Chondrocyte (in vitro differentiated cells): ENCODE measurements around the gene MLYCD. TPM values are rescaled to one million over a fixed set of nuclear protein-coding genes. Genes with fewer than 3 reads are reported as not detected.
"Not testable (repeated sequence)": the region's sequence is repeated elsewhere in the genome, so short reads cannot be mapped to it uniquely, and the experiment has no call there.

ENCODE experiments used
- DNase-seq: peaks from one replicate; pipeline ENCODE4 v3.0.0; 2021; ENCODE audit warnings: mixed read lengths, low spot score
- H3K27ac Mint-ChIP-seq: one replicate; pipeline ENCODE4 v1.8.0; 2021; ENCODE audit warnings: mild to moderate bottlenecking, moderate library complexity, mixed read lengths; ENCODE audit not compliant: unreplicated experiment
- H3K27me3 Mint-ChIP-seq: 2 replicates; pipeline ENCODE4 v1.8.0; 2021; ENCODE audit warnings: low read depth, mixed read lengths
- H3K36me3 Mint-ChIP-seq: 2 replicates; pipeline ENCODE4 v1.8.0; 2021; ENCODE audit warnings: low read depth, mixed read lengths
- H3K4me1 Mint-ChIP-seq: 2 replicates; pipeline ENCODE4 v1.8.0; 2021; ENCODE audit warnings: low read depth, mild to moderate bottlenecking, mixed read lengths
- H3K4me3 Mint-ChIP-seq: one replicate; pipeline ENCODE4 v1.8.0; 2021; ENCODE audit warnings: mild to moderate bottlenecking, moderate library complexity, mixed read lengths; ENCODE audit not compliant: unreplicated experiment
- H3K9me3 Mint-ChIP-seq: 2 replicates; pipeline ENCODE4 v1.8.0; 2021; ENCODE audit warnings: low read depth, mixed read lengths
- total RNA-seq: library from RNA; stranded (reverse); gene quantifications from 3 replicates; pipeline ENCODE4 v1.2.1, GENCODE V29; 2021
- TF ChIP-seq, protein P1 (sequence below): fragments of 200-600 bp; sonication (generic); IDR thresholded peaks from 2 replicates; pipeline ENCODE4 v1.5.0; 2021; ENCODE audit warnings: antibody characterized with exemption, mild to moderate bottlenecking, moderate library complexity

Gene MLYCD
- total RNA-seq, 1 donor from 2014 or later = 3.1 TPM

DNA sequence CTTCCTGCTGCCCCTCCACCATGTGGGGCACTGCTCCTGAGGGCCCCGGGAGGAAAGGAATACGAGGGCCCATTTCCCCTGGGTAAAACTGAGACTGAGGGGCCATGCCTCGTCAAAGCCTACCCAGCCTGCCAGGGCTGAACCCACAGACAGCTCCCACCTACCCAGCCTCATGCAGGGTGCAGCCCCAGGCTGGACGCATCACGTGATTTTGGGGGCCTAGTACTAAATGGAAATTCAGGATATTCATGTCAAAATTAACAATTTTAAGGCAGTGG lies 50.7 kb downstream of the MLYCD start:
- TF ChIP-seq, protein P1, sequence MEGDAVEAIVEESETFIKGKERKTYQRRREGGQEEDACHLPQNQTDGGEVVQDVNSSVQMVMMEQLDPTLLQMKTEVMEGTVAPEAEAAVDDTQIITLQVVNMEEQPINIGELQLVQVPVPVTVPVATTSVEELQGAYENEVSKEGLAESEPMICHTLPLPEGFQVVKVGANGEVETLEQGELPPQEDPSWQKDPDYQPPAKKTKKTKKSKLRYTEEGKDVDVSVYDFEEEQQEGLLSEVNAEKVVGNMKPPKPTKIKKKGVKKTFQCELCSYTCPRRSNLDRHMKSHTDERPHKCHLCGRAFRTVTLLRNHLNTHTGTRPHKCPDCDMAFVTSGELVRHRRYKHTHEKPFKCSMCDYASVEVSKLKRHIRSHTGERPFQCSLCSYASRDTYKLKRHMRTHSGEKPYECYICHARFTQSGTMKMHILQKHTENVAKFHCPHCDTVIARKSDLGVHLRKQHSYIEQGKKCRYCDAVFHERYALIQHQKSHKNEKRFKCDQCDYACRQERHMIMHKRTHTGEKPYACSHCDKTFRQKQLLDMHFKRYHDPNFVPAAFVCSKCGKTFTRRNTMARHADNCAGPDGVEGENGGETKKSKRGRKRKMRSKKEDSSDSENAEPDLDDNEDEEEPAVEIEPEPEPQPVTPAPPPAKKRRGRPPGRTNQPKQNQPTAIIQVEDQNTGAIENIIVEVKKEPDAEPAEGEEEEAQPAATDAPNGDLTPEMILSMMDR = no peak
- no peaks in the 10 kb centered on the region for H3K9me3 Mint-ChIP-seq
- H3K36me3 Mint-ChIP-seq = no peaks in the 10 kb centered on the region
- H3K27me3 Mint-ChIP-seq = no peaks in the 10 kb centered on the region
- H3K4me3 Mint-ChIP-seq = no peak overlapping the region
- H3K27ac Mint-ChIP-seq = no peak overlapping the region
- H3K4me1 Mint-ChIP-seq = peaks cover 22% of the 10 kb centered on the region
- DNase-seq = no peak

DNA sequence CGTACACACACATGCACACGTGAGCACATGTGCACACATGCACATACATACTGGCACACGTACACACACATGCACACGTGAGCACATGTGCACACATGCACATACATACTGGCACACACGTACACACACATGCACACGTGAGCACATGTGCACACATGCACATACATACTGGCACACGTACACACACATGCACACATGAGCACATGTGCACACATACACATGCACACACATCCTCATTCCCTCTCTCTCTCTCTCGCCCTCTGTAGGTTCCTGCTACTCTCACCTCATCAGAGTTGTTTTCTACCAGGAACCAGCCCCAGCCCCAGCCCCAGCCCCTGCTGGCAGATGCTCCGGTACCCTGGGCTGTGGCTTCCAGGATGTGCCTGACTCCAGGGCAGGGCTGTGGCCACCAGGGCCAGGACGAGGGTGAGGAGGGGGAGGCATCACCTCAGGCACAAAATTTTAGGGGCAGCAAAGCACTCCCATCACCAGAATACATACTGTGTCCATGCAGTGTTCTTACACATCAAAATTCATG lies 52.0 kb downstream of the MLYCD start:
- Mint-ChIP-seq H3K4me1 (peaks cover 24% of the 10 kb centered on the region), H3K27ac (peak overlapping the region; percentile 49)
- H3K36me3 Mint-ChIP-seq, DNase-seq, H3K9me3 Mint-ChIP-seq, H3K4me3 Mint-ChIP-seq, H3K27me3 Mint-ChIP-seq: not testable (repeated sequence)

DNA sequence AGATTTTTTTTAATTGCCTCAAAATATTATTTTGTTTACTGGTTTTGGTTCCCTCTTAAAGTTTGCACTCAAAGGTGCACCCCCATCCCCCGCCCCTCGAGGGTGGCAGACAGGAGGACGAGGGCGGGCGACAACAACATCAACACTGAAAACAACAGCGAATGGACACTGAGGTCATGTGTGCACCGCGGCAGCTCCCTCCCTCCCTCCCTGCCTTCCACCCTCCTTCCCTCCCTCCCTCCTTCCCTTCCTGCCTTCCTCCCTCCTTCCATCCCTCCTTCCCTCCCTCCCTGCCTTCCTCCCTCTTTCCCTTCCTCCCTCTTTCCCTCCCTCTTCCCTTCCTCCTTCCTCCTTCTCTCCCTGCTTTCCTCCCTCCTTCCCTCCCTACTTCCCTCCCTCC lies 52.6 kb downstream of the MLYCD start:
- H3K27ac Mint-ChIP-seq = peak overlapping the region; percentile 49
- no peaks in the 10 kb centered on the region for H3K27me3 Mint-ChIP-seq
- DNase-seq = no peak
- H3K36me3 Mint-ChIP-seq = no peaks in the 10 kb centered on the region
- H3K4me3 Mint-ChIP-seq = no peak overlapping the region
- TF ChIP-seq, protein P1 = no peak
- no peaks in the 10 kb centered on the region for H3K9me3 Mint-ChIP-seq
- peaks cover 23% of the 10 kb centered on the region for H3K4me1 Mint-ChIP-seq

DNA sequence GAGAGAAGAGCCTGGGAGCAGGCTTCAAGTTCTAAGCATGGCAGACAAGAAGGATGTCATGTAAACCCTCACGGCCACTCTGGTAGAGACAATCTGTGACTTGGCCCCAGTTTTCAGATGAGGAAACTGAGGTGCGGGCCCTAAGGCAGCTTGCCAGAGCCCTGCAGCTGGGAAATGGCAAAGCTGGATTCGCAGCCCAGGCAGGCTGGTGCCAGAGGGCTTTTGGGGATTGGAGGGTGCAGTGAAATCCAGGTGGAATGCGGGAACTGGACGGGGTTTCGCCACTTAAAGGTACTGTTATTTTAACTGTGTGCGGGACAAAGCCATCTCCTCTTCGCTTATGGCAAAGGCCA lies 53.6 kb downstream of the MLYCD start:
- H3K27ac Mint-ChIP-seq = peak overlapping the region; percentile 82

DNA sequence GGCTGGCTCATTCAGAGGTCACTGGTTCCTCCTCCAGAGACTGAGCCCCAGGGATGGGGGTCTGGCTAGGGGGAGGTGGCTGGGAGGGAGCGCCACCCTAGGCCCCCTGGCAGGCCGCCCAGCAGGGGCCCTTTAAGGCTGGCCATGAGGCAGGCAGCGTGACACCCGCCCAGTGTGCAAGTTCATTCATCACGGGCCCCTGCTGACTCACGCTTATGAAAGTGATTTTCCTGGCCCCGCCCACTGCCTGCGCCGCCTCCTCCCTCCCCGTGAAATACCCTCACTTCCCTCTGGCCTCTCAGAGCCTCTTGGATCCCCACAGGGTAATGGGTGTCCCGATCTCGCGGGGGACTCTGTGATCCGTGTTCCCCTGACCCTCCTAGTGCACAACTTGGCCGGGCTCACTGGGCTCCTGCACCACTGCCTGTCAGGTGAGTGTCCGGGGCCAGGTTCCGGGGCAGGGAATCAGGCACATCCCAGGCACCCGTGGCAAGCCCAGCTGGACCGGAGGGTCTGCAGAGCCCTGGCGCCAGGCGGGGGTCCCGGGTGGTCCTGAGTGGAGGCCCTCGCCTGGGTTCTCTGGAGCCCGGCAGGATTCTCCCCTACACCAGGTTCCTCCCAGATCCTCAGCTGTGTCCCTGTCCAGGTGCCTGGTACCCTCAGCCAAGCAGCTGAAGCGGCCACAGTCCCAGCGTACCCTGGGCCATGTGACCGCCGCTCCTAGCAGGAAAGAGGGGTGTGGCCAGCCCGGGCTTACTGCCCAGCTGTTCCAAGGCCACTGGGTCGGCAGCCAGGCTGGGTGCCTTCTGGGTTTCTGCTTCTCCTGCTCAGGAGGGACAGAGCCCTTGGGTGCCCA lies 54.3 kb downstream of the MLYCD start, which contains the start of gene OSGIN1:
TSS of gene OSGIN1 (plus strand) at position 301 of the 856 bp plus-strand sequence. CDS start 4,432 bp downstream, outside the sequence.
- DNase-seq = no peak
- Mint-ChIP-seq H3K27ac (peak within 1 kb of the TSS; percentile 86), H3K4me3 (peak within 1 kb of the TSS; percentile 71), H3K4me1 (peaks cover 20% of the 10 kb centered on the region), H3K9me3 (no peaks in the 10 kb centered on the region), H3K36me3 (no peaks in the 10 kb centered on the region), H3K27me3 (no peaks in the 10 kb centered on the region)
- TF ChIP-seq, protein P1 = no peak

More for the DNA sequence above, 53.6 kb downstream of the MLYCD start:
- TF ChIP-seq, protein P1 = no peak
- Mint-ChIP-seq H3K27me3 (no peaks in the 10 kb centered on the region), H3K4me3 (no peak overlapping the region), H3K4me1 (peaks cover 20% of the 10 kb centered on the region), H3K9me3 (no peaks in the 10 kb centered on the region), H3K36me3 (no peaks in the 10 kb centered on the region)
- no peak for DNase-seq
